GM12873 (cell line): ENCODE measurements around the gene ATXN7L1.

ENCODE experiments used
- CTCF ChIP-seq: IDR thresholded peaks from 2 replicates; pipeline ENCODE4 v1.5.1; 2012; ENCODE audit warnings: low read depth, mild to moderate bottlenecking, moderate library complexity, low read length, control low read depth; ENCODE audit not compliant: insufficient read depth; ENCODE audit errors: missing control alignments

Gene ATXN7L1

DNA sequence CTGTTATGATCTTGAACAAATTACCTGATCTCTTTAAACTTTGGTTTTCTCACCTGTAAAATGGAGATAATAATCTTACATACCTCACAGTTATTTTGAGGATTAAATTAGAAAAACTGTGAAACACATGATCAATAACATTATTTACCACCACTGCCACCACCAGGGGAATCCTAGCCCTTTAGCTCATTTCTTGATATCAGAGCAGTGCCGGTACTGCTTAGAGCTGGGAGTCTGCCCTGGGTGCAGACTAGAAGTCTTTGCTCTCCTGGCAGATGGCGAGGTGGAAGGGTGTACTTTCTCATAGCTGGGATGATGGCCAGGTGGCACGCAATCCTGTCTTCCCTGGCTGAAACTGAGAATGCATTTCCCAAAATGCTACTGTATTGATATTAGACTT lies 282.4 kb downstream of the ATXN7L1 start:
- TF ChIP-seq CTCF = no peak

GRCh38 chr7:105591522-105591921 lies 284.9 kb downstream of the ATXN7L1 start:
- no peak for TF ChIP-seq CTCF

GRCh38 chr7:105590793-105591192 lies 285.6 kb downstream of the ATXN7L1 start:
- TF ChIP-seq CTCF = no peak

DNA sequence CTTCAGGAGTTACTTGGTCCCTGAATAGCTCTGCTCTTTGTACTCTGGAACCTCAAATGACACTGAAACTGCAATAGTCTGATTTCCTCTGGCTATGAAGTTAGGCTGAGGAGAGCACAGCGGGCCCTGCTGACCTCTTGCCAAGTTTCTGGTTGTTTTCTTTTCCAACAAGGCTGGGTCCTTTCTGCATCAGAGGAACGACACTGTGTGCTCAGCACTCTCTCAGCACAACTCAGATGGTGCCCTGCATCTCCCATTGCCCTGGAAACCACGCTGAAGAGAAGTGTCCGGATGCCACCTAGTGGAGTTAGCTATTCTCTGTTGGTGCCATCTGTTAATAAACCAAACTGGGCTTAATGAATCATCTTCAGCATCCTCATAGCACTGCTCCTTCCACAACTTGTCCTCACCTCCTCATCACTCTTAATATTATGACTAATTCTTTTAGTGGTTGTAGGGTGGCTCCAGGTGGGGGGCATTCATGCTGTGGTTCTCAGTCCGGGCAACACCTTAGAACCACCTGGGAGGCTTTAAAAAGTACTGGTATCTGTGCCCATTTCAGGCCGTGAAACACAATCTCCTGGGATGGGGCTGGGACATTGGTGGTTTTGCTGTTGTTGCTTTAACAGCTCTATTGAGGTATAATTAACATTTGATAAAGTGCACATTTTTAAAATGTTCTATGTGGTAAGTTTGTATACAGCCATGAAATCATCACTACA lies 286.9 kb downstream of the ATXN7L1 start:
- TF ChIP-seq CTCF = peak; percentile 78

- no peak for TF ChIP-seq CTCF
These were observed 288.3 kb downstream of the ATXN7L1 start for GRCh38 chr7:105587909-105588635.

DNA sequence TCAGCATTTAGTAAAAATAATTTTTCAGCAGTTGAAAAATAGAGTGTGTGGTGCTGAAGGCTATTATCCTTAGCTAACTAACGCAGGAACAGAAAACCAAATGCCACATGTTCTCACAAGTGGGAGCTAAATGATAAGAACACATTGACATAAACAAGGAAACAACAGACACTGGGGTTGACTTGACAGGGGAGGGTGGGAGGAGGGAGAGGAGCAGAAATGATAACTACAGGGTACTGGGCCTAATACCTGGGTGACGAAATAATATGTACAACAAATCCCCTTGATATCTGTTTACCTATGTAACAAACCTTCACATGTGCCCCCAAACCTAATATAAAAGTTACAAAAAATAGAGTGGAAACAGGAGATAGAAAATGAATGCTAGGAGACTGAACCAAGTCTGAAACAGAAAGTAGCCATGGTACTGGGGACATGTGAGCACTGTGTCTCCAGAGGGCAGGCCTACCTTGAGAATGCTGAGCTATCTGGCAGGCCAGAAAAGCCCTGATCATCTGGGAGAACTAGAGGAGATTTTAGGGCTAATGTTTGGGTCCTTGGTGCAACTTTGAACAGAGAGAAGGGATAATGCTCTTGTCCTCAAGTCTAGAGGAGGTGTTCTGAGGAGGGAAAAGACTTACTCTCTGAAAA lies 290.4 kb downstream of the ATXN7L1 start:
- TF ChIP-seq CTCF = no peak

DNA sequence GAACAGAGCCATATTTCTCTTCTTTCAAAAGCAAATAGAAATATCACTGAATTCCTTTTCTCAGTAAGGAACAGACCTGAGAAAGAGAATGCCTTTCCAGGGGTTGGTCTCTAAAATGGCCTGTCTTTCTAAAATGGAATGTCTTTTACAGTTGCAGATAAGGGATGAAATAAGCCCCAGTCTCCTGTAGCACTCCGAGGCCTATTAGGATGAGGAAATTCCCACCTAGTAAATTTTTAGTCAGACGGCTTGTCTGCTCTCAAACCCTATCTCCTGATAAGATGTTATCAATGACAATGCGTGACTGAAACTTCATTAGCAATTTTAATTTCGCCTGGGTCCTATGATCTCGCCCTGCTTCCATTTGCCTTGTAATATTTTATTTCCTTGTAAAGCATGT lies 292.2 kb downstream of the ATXN7L1 start:
- no peak for TF ChIP-seq CTCF
